GM21717 (cell line): Measurements from ENCODE around the gene GCH1.
A peak's percentile ranks its signal among the peaks of the same experiment; 100 is the strongest.
"Not testable (repeated sequence)": the region's sequence is repeated elsewhere in the genome, so short reads cannot be mapped to it uniquely, and the experiment has no call there.

Experiments
- ATAC-seq: cut with Tn5 transposase; IDR thresholded peaks from one replicate; pipeline ENCODE4 v1.9.1; 2021; ENCODE audit warnings: mild to moderate bottlenecking, moderate library complexity; ENCODE audit not compliant: unreplicated experiment

The GCH1 gene

GRCh38 chr14:54909817-54910558 is 7.4 kb upstream of the GCH1 start:
- ATAC-seq, result no peak

- ATAC-seq, result not testable (repeated sequence)
These were observed 6.3 kb upstream of the GCH1 start for GRCh38 chr14:54908973-54909372.

- no peak for ATAC-seq
These were observed 5.6 kb upstream of the GCH1 start for GRCh38 chr14:54908190-54908589.

DNA sequence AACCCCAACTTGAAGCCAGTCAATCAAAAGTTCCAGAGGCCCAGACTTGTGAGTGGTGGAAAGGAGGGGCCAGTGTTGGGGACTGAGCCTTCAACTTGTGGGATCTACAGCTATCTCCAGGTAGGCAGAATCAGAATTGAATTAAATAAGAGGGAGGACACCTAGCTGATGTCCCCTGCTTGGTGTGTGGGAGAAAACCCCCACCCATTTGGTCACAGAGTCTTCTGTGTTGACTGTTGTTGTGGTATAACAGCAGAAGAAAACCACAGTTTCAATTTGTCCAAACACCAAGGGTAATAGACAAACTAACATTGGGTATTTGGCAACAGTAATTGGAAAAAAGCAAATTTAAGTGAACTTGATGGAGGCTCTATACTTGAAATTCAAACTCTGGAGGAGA is 3.4 kb upstream of the GCH1 start:
- no peak for ATAC-seq

- peak; percentile 43 for ATAC-seq
These were observed 494 bp downstream of the GCH1 start for GRCh38 chr14:54902143-54902520.

GRCh38 chr14:54901380-54902142 is 1.1 kb downstream of the GCH1 start:
- ATAC-seq, result no peak

DNA sequence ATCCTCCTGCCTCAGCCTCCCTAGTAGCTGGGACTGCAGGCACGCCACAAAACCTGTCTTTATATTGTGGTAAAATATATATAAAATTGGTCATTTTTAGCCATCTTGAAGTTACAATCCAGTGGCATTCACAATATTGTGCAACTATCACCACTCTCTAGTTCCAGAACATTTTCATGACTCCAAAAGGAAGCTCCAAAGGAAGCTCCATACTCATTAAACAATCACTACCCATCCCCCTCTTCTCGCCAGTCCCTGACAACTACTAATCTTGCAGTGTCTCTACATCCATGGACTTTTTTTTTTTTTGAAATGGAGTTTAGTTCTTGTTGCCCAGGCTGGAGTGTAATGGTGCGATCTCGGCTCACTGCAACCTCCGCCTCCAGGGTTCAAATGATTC is 3.1 kb downstream of the GCH1 start:
- ATAC-seq, result no peak

DNA sequence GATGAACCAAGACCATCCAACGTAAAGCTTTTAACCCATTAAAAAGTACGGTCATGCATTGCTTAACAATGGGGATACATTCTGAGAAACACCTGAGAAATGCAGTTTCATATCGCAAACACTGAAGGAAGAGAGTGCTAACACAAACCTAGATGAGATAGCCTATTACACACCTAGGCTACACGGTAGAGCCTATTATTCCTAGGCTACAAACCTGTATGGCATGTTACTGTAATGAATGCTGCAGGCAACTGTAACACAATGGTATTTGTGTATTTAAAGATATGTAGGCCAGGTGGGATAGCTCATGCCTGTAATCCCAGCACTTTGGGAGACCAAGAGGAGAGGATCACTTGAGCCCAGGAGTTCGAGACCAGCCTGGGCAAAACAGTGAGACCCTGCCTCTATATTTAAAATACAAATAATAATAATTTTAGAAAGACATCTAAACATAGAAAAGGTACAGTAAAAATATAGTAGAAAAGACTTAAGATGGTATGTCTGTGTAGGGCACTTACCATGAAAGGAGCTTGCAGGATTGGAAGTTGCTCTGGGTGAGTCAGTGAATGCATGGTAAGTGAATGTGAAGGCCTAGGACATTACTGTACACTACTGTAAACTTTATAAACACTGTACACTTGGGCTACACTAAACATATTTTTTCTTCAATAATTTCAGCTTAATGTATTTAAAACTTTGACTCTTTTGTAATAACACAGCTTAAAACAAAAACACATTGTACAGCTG is 4.6 kb downstream of the GCH1 start:
- not testable (repeated sequence) for ATAC-seq

DNA sequence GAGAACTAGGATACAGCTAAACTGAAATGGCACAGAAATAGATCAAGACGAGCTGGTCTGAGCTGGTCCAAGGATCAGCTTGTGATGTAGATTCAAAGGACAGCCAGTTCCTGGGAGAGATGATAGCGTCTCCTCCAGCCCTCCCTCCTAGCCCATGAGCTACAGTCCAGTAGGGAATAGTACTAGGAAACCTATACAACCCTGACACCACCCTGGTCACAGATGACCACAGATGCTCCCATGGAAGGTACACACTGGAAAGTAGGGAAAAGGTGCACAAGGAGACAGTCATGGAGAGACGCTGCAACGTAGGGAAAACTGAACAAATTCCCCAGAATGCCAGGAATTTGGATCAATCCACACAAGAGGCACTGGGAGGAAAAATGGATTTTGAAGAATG is 6.9 kb downstream of the GCH1 start:
- ATAC-seq, result no peak

GRCh38 chr14:54894995-54895394 is 7.6 kb downstream of the GCH1 start:
- no peak for ATAC-seq

- ATAC-seq, result peak; percentile 44
These were observed 9.4 kb downstream of the GCH1 start for GRCh38 chr14:54893151-54893760.

- ATAC-seq, result no peak
These were observed 11.0 kb downstream of the GCH1 start for GRCh38 chr14:54891471-54892245.

- ATAC-seq, result peak; percentile 70
These were observed 11.8 kb downstream of the GCH1 start for GRCh38 chr14:54890788-54891187.

GRCh38 chr14:54889919-54890318 is 12.7 kb downstream of the GCH1 start:
- no peak for ATAC-seq

- ATAC-seq, result no peak
These were observed 20.1 kb downstream of the GCH1 start for GRCh38 chr14:54882521-54882920.

GRCh38 chr14:54881761-54882401 is 20.7 kb downstream of the GCH1 start:
- peak; percentile 41 for ATAC-seq

- peak; percentile 52 for ATAC-seq
These were observed 21.3 kb downstream of the GCH1 start for GRCh38 chr14:54881235-54881760.

GRCh38 chr14:54877703-54878021 is 25.0 kb downstream of the GCH1 start:
- ATAC-seq, result no peak

GRCh38 chr14:54877015-54877702 is 25.5 kb downstream of the GCH1 start:
- no peak for ATAC-seq
